Fibroblast of lung (primary cell): ENCODE data around the gene CALCR. TPM values are rescaled to one million over a fixed set of nuclear protein-coding genes. Genes with fewer than 3 reads are reported as not detected.

Experiments
- DNase-seq, 2 donors: peaks; one replicate each; pipeline versions ENCODE4 v3.0.0 to v3.0.0-alpha.2; 2010; ENCODE audit warnings: low read depth in 2 of 2
- H2AFZ ChIP-seq: 2 replicates; pipeline ENCODE4 v1.5.1; 2012; ENCODE audit warnings: low read length, control low read depth, inconsistent platforms
- H3K27ac ChIP-seq: 2 replicates; pipeline ENCODE4 v1.5.1; 2011; ENCODE audit warnings: low read length, control low read depth; ENCODE audit not compliant: insufficient read depth
- H3K27me3 ChIP-seq: 2 replicates; pipeline ENCODE4 v1.5.1; 2011; ENCODE audit warnings: mild to moderate bottlenecking, low read length; ENCODE audit not compliant: control insufficient read depth, insufficient read depth
- H3K36me3 ChIP-seq: 2 replicates; pipeline ENCODE4 v1.5.1; 2011; ENCODE audit warnings: low read length; ENCODE audit not compliant: control insufficient read depth, insufficient read depth
- H3K4me1 ChIP-seq: 2 replicates; pipeline ENCODE4 v1.5.1; 2011; ENCODE audit warnings: low read length; ENCODE audit not compliant: control insufficient read depth, insufficient read depth; ENCODE audit errors: extremely low read depth
- H3K4me2 ChIP-seq: 2 replicates; pipeline ENCODE4 v1.5.1; 2011; ENCODE audit warnings: low read length, control low read depth; ENCODE audit not compliant: insufficient read depth; ENCODE audit errors: extremely low read depth
- H3K4me3 ChIP-seq, 4 experiments: fragments of 200-600 bp in 1 of 4; sonication (generic) in 1 of 4; replicated peaks in 1 of 4; 2 replicates each; pipeline ENCODE4 v1.5.1; 2011 to 2016; ENCODE audit warnings: low read length in 4 of 4, low read depth in 3 of 4, mild to moderate bottlenecking in 3 of 4, control low read depth in 2 of 4, inconsistent platforms in 1 of 4, mixed read lengths in 1 of 4; ENCODE audit not compliant: insufficient read depth in 1 of 4; ENCODE audit errors: control extremely low read depth in 1 of 4
- H3K79me2 ChIP-seq: 2 replicates; pipeline ENCODE4 v1.5.1; 2012; ENCODE audit warnings: mild to moderate bottlenecking, low read length, inconsistent platforms; ENCODE audit not compliant: control insufficient read depth, insufficient read depth
- H3K9ac ChIP-seq: 2 replicates; pipeline ENCODE4 v1.5.1; 2011; ENCODE audit warnings: mild to moderate bottlenecking, low read length, control low read depth; ENCODE audit not compliant: insufficient read depth
- H3K9me3 ChIP-seq: 2 replicates; pipeline ENCODE4 v1.5.1; 2012; ENCODE audit warnings: low read depth, low read length; ENCODE audit not compliant: control insufficient read depth, insufficient read depth
- H4K20me1 ChIP-seq: 2 replicates; pipeline ENCODE4 v1.5.1; 2011; ENCODE audit warnings: low read length; ENCODE audit not compliant: control insufficient read depth, insufficient read depth; ENCODE audit errors: extremely low read depth
- CTCF ChIP-seq, 2 donors: IDR thresholded peaks in 1 of 2; conservative IDR thresholded peaks in 1 of 2; 1 replicate in 1 of 2; 2 replicates in 1 of 2; pipeline ENCODE4 v1.5.1; 2011 to 2012; ENCODE audit warnings: low read length in 2 of 2, control low read depth in 1 of 2, inconsistent platforms in 1 of 2, low read depth in 1 of 2, mild to moderate bottlenecking in 1 of 2
- EZH2 ChIP-seq: IDR thresholded peaks from 2 replicates; pipeline ENCODE4 v1.5.1; 2012; ENCODE audit warnings: low read length, control low read depth, mild to moderate bottlenecking; ENCODE audit errors: missing control alignments
- polyA plus RNA-seq, 2 donors: library from polyadenylated mRNA; depleted of rRNA in 1 of 2; stranded (reverse) in 1 of 2; unstranded in 1 of 2; fragments of >200 nt; gene quantifications; 2 replicates each; pipeline ENCODE4 v1.2.1, GENCODE V29; 2011 to 2012; ENCODE audit warnings: missing spikeins in 1 of 2
- total RNA-seq: library from RNA; depleted of rRNA; stranded (reverse); fragments of >200 nt; gene quantifications from 2 replicates; pipeline ENCODE4 v1.2.1, GENCODE V29; 2014

Gene CALCR
- total and polyA plus RNA-seq, 2 donors (not counting 1 experiment from before 2014, with no cell fraction given) = not detected

DNA sequence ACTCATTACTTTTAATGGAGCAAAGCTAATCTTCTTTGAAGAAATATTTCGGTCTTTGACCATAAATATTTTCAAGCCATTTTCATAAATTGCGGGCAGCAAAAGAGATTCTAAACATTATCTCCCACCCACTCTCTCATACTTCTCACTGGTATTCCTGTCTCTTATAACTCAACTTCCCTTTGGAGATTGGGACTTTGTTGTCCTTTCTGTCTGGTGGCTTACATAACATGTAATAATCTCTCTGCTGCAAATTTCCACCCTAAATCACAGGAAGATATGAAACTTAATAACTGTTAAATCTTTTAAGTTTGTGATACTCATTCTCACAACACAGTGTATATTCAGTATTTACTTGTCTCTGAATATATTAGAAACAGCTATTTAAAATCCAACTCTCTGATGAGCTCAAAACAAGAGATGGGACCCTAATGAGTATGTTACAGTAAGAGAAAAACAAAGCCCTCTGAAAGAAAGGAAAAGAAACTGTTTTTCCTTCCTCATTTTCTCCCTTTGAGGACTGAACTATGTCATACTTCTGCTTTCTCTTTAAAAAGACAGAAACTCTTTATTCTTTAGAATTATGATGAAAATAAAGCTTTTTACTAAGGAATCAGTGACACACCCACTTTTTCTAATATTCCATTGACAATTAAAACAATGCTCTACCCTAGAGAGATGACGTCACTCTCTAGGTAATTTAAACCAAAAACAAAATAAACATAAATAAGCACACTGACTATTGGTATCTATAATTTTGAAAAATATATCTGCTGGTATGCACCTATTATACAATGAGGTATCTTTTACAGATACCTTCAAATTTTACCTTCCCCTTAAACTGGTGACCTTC is 14.7 kb downstream of the CALCR start:
- no peaks in the 10 kb centered on the region for H3K4me1 ChIP-seq
- DNase-seq = no peak
- H3K4me3 ChIP-seq = no peak overlapping the region
- no peaks in the 10 kb centered on the region for H3K9me3 ChIP-seq
- no peaks in the 10 kb centered on the region for H3K27me3 ChIP-seq
- no peak overlapping the region for H3K4me2 ChIP-seq
- no peak overlapping the region for H3K9ac ChIP-seq
- no peaks in the 10 kb centered on the region for H3K79me2 ChIP-seq
- no peak overlapping the region for H2AFZ ChIP-seq
- no peaks in the 10 kb centered on the region for H4K20me1 ChIP-seq
- H3K27ac ChIP-seq = no peak overlapping the region
- H3K36me3 ChIP-seq = no peaks in the 10 kb centered on the region
- TF ChIP-seq EZH2 (no peak), CTCF (conservative IDR thresholded peaks at IDR 0.05 in 1 of 2, IDR thresholded peaks at IDR 0.05 in 1 of 2; ENCODE audit: low read depth in 1 of 2, low read length in 2 of 2) (no peak)

GRCh38 chr7:93558705-93559614 is 15.6 kb downstream of the CALCR start:
- Histone ChIP-seq H4K20me1 (no peaks in the 10 kb centered on the region), H3K36me3 (no peaks in the 10 kb centered on the region), H3K4me2 (no peak overlapping the region), H3K4me1 (no peaks in the 10 kb centered on the region), H3K9me3 (no peaks in the 10 kb centered on the region), H3K9ac (no peak overlapping the region), H3K4me3 (no peak overlapping the region), H3K27ac (no peak overlapping the region), H3K27me3 (no peaks in the 10 kb centered on the region), H2AFZ (no peak overlapping the region), H3K79me2 (no peaks in the 10 kb centered on the region)
- TF ChIP-seq EZH2 (no peak), CTCF (conservative IDR thresholded peaks at IDR 0.05 in 1 of 2, IDR thresholded peaks at IDR 0.05 in 1 of 2; ENCODE audit: low read depth in 1 of 2, low read length in 2 of 2) (no peak)
- peak in 1 of 2 donors; percentile 50 for DNase-seq

DNA sequence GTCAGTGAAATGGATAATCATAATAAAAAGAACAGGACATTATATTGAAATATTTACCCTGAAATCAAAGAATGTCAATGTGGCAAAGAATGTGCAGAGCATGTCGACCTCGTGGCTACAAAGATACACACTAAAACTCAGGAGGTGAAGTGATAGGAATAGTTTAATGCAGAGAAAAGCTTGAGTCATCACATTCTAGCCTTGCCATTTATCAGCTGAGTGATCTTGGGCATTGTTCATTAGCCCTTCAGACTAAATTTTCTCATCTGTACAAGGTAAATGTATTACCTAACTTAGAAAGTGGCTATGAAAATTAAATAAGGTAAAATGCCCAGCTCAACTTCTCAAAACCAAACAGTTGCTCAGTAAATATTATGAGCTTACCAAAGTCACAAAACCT is 22.6 kb downstream of the CALCR start:
- no peaks in the 10 kb centered on the region for H3K27me3 ChIP-seq
- H3K27ac ChIP-seq = no peak overlapping the region
- no peaks in the 10 kb centered on the region for H3K4me1 ChIP-seq
- H2AFZ ChIP-seq = no peak overlapping the region
- no peak for DNase-seq
- H4K20me1 ChIP-seq = no peaks in the 10 kb centered on the region
- no peak overlapping the region for H3K9ac ChIP-seq
- H3K79me2 ChIP-seq = no peaks in the 10 kb centered on the region
- no peak for TF ChIP-seq EZH2
- no peak for TF ChIP-seq CTCF (conservative IDR thresholded peaks at IDR 0.05 in 1 of 2, IDR thresholded peaks at IDR 0.05 in 1 of 2; ENCODE audit: low read depth in 1 of 2, low read length in 2 of 2)
- H3K4me2 ChIP-seq = no peak overlapping the region
- H3K9me3 ChIP-seq = no peaks in the 10 kb centered on the region
- no peaks in the 10 kb centered on the region for H3K36me3 ChIP-seq
- H3K4me3 ChIP-seq = no peak overlapping the region
